ENCODE measurements around the gene PCBP3.

DNA sequence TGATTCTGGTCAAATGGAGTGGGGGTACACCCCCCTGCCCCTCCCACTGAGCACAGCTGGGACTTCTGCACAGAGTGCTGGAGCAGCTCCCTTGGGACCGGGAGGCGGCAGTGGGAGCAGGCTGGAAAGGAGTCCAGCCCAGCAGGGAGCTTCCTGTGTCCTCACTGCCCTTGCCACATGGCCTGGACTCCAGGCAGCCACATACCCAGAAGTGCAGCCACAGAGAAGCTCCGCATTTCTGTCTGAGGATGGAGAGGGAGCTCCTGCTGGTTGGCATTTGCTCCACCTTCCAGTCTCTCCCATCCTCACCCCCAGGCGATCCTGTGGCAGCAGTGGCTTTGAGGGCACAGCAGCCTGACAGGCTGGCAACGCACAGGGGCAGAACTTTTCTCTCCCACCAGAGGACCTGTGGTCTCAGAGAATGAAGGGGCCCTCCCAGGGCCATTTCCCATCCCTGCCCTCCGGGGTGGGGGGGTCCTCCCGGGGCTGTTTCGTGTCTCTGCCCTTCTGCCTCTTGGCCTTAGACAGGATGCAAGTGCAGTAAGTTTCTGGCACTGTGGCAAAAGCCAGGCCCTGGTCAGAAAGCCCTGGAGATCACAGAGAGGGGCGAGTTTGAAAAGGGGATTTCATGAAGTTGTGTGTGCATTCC lies 234.4 kb downstream of the PCBP3 start:
- TF ChIP-seq, protein P1, sequence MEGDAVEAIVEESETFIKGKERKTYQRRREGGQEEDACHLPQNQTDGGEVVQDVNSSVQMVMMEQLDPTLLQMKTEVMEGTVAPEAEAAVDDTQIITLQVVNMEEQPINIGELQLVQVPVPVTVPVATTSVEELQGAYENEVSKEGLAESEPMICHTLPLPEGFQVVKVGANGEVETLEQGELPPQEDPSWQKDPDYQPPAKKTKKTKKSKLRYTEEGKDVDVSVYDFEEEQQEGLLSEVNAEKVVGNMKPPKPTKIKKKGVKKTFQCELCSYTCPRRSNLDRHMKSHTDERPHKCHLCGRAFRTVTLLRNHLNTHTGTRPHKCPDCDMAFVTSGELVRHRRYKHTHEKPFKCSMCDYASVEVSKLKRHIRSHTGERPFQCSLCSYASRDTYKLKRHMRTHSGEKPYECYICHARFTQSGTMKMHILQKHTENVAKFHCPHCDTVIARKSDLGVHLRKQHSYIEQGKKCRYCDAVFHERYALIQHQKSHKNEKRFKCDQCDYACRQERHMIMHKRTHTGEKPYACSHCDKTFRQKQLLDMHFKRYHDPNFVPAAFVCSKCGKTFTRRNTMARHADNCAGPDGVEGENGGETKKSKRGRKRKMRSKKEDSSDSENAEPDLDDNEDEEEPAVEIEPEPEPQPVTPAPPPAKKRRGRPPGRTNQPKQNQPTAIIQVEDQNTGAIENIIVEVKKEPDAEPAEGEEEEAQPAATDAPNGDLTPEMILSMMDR (IDR thresholded peaks at IDR 0.05), result no peak
- TF ChIP-seq POLR2A (IDR thresholded peaks at IDR 0.05), result no peak

Measured in lower leg skin (tissue), 3 donors.